Cerebellar cortex (tissue), 1 donor: ENCODE measurements around the gene ANGPTL1.
"Not testable (repeated sequence)": the region's sequence is repeated elsewhere in the genome, so short reads cannot be mapped to it uniquely, and the experiment has no call there.

Source experiments
- DNase-seq: peaks from one replicate; pipeline ENCODE4 v3.0.0-alpha.2; 2015; ENCODE audit warnings: low spot score

Gene ANGPTL1

DNA sequence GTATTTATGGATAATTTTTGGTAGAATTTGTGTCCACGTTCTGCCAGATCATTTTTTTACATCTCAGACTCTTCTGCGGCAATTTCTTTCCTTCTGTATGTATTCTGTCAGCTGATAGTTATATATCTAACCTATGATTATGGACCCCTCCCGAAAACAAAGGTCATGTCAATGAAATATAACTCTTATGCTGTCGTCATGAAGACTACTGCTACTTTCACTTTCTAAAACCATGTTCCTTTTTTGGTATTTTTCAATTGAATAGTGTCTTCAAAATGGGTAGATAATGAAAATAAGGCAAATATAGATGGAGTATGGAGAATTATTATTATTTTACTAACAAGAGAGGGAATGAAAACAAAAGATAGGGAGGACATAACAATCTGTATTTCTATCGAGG lies 3.2 kb downstream of the ANGPTL1 start:
- DNase-seq = no peak

DNA sequence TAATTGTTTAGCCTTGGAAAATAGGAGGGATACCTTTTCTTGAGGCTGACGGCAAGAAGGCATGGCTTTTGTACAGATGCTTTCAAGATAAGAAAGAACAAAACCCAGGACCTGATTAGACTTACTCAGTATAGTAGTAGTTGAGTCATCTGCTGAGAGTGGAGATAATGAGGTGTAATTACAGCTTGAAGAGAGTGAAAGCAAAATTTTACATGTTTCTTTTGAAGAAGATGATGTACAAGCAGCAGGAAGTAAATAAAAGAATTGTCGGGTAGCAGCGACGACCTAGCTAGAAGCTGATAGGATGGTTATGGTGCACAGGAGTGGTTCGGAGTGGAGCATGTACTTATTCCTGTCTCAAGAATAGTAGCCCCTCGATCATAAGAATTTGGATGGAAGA lies 6.6 kb downstream of the ANGPTL1 start:
- no peak for DNase-seq

DNA sequence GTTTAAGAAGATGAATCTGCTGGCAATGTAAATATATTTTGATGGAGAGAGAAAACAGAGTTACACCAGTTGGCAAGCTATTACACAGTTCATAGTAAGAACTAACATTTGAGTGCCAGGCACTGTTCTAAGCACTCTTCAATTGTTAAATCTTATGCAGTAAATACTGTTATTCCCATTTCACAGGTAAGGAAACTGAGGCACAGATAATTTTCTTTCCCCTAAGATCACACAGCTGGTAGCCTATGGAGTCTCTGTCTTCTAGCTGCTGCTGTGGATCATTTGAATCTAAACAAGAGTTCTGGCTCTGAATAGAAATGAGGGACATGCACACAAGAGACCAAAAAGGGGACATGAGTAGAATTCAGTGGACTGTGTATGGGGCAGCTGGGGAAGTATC lies 8.0 kb downstream of the ANGPTL1 start:
- DNase-seq = no peak

DNA sequence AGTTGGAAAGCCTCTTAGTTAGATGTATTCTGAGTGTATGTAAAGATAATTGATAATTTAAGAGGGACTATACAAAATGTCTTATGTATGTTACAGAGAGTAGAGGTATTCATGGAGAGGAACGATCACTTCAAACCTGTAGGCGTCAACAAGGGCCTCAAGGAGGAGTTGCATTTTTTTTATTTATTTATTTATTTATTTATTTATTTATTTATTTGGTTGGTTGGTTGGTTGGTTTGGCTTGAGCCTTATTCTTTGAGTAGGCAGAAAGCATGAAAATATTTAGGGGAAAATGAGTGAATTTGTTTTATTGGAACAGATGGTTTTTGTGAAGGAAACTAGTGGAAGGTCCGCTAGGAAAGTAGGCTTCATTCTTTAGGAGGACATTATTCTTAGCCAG lies 8.5 kb downstream of the ANGPTL1 start:
- DNase-seq = no peak

DNA sequence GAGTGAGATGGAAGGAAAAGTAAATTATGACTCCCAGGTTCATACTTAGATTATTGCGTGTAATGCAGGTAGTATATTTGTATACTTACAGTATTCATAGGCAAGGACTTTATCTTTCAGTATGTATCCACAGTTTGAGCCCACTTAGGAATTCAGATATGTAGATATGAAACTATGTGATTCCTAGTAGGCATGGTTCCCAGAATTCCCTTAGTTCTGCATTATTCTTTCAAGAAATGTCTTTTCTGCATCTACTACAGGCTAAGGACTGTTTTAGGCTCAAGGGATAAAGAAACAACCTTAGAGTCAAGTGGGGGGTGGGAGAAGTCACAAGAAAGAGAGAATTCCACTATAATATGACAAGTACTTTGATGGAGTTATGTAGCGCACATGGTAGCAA lies 13.8 kb downstream of the ANGPTL1 start:
- no peak for DNase-seq

DNA sequence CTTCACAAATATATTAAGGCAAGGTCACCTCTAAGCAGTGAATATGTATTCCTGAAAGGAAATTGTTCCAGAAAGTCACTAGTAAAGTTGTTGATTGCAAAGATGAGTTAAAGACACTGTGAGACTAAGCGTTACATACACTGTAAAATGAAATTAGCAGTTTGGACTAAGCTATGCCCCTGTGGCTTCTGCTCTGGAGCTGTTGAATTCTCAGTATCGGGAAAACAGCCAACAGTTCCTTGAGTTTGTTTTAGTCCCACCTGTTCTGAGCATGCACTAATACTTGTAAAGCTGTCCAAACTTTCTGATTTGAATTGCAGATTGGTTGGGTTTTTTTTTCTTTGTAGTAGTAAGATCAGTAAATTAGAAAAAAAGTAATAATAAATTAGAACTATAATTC lies 21.0 kb downstream of the ANGPTL1 start:
- peak; percentile 22 for DNase-seq

DNA sequence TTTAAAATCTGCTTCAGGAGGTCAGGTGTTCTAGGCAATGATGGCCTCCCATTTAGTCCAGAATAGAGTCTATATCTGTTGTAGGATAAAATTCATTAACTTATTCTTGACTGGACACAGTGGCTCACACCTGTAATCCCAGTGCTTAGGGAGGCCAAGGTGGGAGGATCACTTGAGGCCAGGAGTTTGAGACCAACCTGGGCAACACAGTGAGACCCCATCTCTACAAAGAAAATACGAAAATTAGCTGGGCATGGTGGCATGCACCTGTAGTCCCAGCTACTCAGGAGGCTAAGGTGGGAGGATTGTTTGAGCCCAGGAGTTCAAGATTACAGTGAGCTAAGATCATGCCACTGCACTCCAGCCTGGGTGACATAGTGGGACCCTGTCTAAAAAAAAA lies 23.0 kb downstream of the ANGPTL1 start:
- not testable (repeated sequence) for DNase-seq

DNA sequence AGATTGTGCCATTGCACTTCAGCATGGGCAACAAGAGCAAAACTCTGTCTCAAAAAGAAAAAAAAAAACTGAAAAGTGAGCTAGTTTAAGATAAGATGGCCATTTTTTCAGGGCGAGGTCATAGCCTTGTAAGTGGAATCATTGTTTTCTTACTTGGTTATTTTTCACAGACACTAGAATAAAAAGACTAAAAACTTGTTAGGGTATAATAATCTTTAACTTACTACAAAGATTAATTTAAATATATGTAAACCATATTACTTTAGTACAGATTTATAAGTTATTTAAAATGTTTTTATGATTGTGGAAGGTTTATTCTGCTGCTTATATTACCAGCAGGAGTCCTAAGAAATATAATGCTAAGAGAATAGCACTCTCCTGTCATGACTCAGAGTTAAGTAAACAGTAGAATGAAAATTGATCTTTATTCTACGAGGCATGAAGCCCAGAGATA lies 23.5 kb downstream of the ANGPTL1 start:
- DNase-seq = no peak

DNA sequence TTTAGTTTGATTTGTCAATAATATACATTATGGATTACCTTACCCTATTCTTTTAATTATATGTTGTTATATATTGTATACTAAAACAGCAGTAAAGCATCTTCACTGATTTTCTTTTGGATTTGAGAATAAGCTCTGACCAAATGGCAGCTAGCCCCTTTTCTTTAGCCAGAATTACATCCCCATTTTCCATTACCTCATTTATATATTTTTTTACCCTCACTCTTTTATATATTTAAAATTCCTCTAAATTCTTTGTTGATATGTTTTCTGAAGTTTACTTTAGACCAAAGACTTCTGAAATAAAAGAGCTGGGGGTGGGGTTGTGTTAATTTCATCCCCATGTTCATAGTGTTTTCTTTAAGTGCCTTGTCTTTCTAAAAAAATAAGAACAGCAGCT lies 24.6 kb downstream of the ANGPTL1 start:
- no peak for DNase-seq

DNA sequence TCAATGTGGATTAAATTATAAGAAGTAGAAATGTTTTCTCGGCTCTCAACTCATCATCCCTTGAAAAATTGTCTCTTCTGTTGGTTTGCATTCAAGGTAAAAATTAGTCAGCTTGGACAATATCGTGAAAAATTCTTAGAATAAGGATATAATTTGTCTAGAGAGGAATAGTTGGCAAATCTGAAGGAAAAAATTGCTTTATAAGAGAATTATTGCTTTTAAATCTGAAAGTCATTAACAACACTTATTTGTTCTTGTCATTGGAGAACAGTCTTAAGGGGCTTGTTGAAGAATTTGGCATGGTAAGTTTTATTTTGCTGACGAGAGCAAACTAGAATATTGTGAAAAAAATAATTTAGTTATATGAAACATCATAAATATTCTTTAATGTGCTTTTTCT lies 26.4 kb downstream of the ANGPTL1 start:
- DNase-seq = no peak

DNA sequence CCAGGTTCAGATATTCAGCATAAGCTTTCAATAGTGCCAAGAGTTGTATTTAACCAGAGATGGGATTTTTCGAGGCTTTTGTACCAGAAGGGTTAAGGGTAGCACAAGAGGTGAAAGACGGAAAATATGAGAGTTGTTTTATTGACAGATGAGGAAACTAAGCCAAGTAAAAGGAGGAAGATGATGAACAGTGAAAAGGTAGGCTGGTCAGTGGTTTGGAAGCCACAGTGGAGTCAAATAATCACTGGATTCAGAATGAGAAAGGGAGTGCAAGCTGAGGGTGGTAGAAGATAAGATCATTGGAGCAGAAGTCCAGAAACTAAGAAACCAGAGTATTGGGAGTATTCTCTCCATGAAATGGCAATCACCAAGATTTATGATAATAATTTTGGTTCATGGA lies 45.7 kb downstream of the ANGPTL1 start:
- DNase-seq = no peak

DNA sequence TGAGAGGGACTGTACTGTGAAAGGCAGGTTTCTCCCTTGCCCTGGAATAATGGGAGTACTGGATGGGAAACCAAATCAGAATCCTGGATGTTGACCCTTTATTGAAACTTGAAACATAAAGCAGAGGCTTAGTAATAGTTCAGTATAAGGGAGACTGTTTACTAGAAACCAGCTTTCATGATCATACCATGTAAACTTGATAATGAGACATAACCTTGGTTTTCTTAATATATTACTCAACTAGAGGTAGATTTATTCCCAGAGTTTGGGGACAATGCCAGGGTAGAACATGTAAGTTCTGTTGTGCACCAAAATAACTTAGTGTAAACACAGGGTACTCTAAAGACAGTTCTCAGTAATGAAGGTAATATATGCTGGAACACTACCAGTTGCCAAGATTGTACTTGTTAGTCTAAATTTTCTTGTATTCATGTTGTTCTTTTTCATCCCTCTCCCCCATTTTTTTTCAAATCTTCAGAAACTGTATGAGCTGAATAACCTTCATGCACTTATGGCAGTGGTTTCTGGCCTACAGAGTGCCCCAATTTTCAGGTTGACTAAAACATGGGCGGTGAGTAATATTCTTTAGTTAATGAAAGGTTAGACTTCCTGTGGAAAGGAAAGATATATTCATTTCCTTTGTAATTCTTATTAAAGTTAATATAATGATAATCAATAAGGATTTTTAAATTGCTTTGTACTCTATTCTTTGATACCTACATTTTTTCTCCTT lies 49.6 kb downstream of the ANGPTL1 start:
- DNase-seq = no peak

DNA sequence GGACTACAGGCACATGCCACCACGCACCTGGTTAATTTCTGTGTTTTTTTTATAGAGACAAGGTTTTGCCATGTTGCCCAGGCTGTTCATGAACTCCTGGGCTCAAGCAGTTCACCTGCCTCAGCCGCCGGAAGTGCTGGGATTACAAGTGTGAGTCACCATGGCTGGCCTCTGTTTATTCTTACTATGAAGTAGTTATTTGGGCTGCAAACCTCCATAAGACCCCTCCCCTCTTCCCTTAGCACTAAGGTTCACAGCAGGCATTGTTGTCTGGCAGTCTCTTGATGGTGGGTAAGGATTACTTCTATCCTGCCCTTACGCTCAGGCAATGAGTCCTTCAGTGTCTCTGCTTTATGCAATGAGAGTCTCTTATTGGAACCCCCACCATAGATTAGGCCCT lies 51.8 kb downstream of the ANGPTL1 start:
- DNase-seq = no peak

DNA sequence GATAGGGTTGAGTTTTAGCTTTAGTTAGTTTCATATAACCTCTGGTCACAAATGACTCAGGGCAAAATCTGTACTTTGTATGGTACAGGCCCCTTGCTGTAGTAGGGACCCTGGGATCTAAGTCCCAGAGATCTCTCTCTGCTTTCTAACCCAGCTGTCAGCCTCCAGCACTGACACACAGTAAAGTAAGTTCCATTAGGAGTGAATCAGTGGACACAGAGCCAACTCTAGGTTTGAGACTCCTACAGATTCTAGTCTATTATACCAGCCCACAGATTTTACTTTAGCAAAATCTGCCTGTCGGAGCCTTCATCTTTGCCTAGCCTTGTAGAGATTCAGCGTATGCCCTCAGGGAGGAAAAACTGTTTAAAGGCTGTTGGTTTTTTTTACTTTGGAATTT lies 52.5 kb downstream of the ANGPTL1 start:
- no peak for DNase-seq

DNA sequence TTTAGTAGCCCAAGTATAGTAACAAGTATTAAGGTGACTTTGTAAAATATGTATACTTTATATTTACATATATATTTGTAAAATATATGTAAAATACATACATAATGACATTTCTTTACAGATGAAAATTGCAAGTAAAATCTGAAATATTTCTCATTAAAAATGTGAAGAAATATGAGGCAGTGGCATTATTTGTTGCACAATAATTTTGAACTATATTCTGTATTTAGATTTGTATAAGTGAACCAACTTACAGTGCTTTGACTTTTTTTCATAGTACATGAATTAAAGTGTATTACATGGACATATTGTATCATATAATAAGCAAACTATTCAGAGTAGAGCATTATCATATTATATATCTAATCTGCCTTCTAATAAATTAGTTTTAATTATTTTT lies 60.3 kb downstream of the ANGPTL1 start:
- DNase-seq = no peak

DNA sequence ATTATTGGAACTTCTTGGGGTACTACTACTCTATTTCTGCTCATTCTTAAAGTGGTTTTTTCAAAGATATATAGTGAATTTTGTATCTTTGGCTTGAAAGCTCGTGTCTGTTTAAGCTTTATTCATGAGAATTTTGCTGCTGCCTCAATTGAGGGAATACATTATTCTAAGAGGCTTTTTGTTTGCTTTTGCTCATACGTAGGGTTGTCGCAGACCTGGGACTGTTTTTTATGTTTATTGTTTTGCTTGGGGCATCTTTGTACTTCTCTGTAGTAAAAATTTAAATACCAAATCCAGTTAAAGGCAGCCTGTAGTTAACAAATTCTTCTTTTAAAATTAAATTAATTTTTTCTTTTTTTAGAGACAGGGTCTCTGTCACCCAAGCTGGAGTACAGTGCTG lies 62.3 kb downstream of the ANGPTL1 start:
- DNase-seq = no peak

DNA sequence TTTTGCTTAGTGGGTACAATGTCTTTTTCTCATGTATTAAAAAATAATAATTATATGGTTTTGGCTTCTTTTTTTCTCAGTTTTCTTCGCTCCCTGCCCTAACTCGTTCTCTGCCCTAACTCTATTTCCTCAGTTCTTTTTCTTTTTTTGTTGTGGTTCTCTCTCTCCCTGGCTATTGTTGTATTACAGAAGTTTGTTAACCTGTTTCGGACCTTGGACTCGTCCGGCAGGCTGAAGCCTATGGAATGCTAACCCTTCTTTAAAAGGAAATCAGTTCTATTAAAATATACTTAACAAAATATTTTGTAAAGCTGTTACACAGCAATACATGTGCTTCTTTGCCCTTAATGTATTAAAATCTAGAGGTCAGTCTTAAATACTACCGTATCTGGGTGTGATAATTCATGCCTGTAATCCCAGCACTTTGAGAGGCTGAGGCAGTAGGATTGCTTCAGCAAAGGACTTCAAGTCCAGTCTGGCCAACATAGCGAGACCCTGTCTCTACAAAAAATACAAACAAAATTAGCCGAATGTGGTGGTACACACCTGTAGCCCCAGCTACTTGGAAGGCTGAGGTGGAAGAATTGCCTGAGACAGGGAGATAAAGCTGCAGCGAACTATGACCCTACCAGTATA lies 64.1 kb downstream of the ANGPTL1 start:
- DNase-seq = no peak

DNA sequence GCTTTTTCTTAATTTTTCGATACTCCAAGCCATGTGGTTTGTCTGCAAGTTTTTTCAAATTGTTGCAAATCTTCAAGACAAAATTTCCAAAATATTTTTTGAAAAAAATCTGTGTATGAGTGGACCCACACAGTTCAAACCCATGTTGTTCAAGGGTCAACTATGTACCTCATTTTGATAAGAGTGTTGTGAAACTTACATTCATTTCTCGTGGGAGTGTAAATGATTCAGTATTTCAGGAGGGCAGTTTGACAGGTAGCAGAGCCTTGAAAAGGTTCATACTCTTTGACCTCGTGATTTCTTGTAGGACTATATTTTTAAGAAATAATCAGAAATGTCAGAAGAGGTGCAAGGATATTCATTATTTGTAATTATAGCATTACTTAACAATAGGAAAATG lies 68.0 kb downstream of the ANGPTL1 start:
- DNase-seq = no peak
